Type B pancreatic cell (in vitro differentiated cells): ENCODE measurements around the gene VAC14. TPM values are rescaled to one million over a fixed set of nuclear protein-coding genes. Genes with fewer than 3 reads are reported as not detected.

Experiments used
- DNase-seq: peaks from one replicate; pipeline ENCODE4 v3.0.0; 2021; ENCODE audit warnings: mixed read lengths; ENCODE audit not compliant: unreplicated experiment; ENCODE audit errors: extremely low spot score
- H3K27ac Mint-ChIP-seq: 2 replicates; pipeline ENCODE4 v1.8.0; 2021; ENCODE audit warnings: mild to moderate bottlenecking, mixed read lengths
- H3K27me3 Mint-ChIP-seq: 2 replicates; pipeline ENCODE4 v1.8.0; 2021; ENCODE audit warnings: mixed read lengths
- H3K36me3 Mint-ChIP-seq: 2 replicates; pipeline ENCODE4 v1.8.0; 2021; ENCODE audit warnings: mixed read lengths
- H3K4me1 Mint-ChIP-seq: one replicate; pipeline ENCODE4 v1.8.0; 2021; ENCODE audit warnings: mixed read lengths; ENCODE audit not compliant: unreplicated experiment
- H3K4me3 Mint-ChIP-seq: 2 replicates; pipeline ENCODE4 v1.8.0; 2021; ENCODE audit warnings: mild to moderate bottlenecking, mixed read lengths
- H3K9me3 Mint-ChIP-seq: 2 replicates; pipeline ENCODE4 v1.8.0; 2021; ENCODE audit warnings: mixed read lengths
- CTCF ChIP-seq: fragments of 200-600 bp; sonication (generic); conservative IDR thresholded peaks from 2 replicates; pipeline ENCODE4 v1.5.0; 2021; ENCODE audit warnings: antibody characterized with exemption, mild to moderate bottlenecking
- total RNA-seq: library from RNA; stranded (reverse); gene quantifications from 2 replicates; pipeline ENCODE4 v1.2.1, GENCODE V29; 2021; ENCODE audit warnings: low replicate concordance

Gene VAC14
- total RNA-seq, 1 donor from 2014 or later = 38.3 TPM

GRCh38 chr16:70689035-70689969, 111.7 kb downstream of the VAC14 start:
- Mint-ChIP-seq H3K9me3 (no peaks in the 10 kb centered on the region), H3K36me3 (no peaks in the 10 kb centered on the region), H3K4me3 (no peak overlapping the region), H3K4me1 (peaks cover 34% of the 10 kb centered on the region), H3K27ac (no peak overlapping the region), H3K27me3 (no peaks in the 10 kb centered on the region)
- no peak for DNase-seq
- no peak for TF ChIP-seq CTCF

- Mint-ChIP-seq H3K27me3 (no peaks in the 10 kb centered on the region), H3K36me3 (no peaks in the 10 kb centered on the region), H3K4me1 (peaks cover 33% of the 10 kb centered on the region), H3K9me3 (no peaks in the 10 kb centered on the region), H3K27ac (peak overlapping the region; percentile 48), H3K4me3 (peak overlapping the region; percentile 45)
- no peak for DNase-seq
- TF ChIP-seq CTCF = no peak
Observed at GRCh38 chr16:70688246-70688742, 112.7 kb downstream of the VAC14 start.

GRCh38 chr16:70687671-70688245, 113.2 kb downstream of the VAC14 start:
- peak overlapping the region; percentile 85 for H3K4me3 Mint-ChIP-seq
- peaks cover 32% of the 10 kb centered on the region for H3K4me1 Mint-ChIP-seq
- H3K9me3 Mint-ChIP-seq = no peaks in the 10 kb centered on the region
- TF ChIP-seq CTCF = no peak
- no peaks in the 10 kb centered on the region for H3K36me3 Mint-ChIP-seq
- H3K27ac Mint-ChIP-seq = peak overlapping the region; percentile 68
- no peak for DNase-seq
- H3K27me3 Mint-ChIP-seq = no peaks in the 10 kb centered on the region

- Mint-ChIP-seq H3K27me3 (no peaks in the 10 kb centered on the region), H3K4me3 (peak overlapping the region; percentile 85), H3K27ac (peak overlapping the region; percentile 68), H3K9me3 (no peaks in the 10 kb centered on the region), H3K36me3 (no peaks in the 10 kb centered on the region), H3K4me1 (peaks cover 37% of the 10 kb centered on the region)
- DNase-seq = no peak
- no peak for TF ChIP-seq CTCF
Observed at GRCh38 chr16:70687102-70687511, 113.9 kb downstream of the VAC14 start.

- peak overlapping the region; percentile 68 for H3K27ac Mint-ChIP-seq
Observed at GRCh38 chr16:70686376-70687101, 114.4 kb downstream of the VAC14 start.

More at GRCh38 chr16:70686376-70687101, 114.4 kb downstream of the VAC14 start:
- Mint-ChIP-seq H3K27me3 (no peaks in the 10 kb centered on the region), H3K9me3 (no peaks in the 10 kb centered on the region), H3K36me3 (no peaks in the 10 kb centered on the region), H3K4me1 (peaks cover 37% of the 10 kb centered on the region), H3K4me3 (peak overlapping the region; percentile 85)
- TF ChIP-seq CTCF = peak; percentile 57
- DNase-seq = no peak
